HG03565 (cell line): ENCODE data around the gene RAMP1.

Source experiments
- ATAC-seq: cut with Tn5 transposase; IDR thresholded peaks from one replicate; pipeline ENCODE4 v1.9.1; 2021; ENCODE audit warnings: mild to moderate bottlenecking, moderate library complexity; ENCODE audit not compliant: unreplicated experiment

The RAMP1 gene

GRCh38 chr2:237894396-237894979, 35.1 kb downstream of the RAMP1 start:
- no peak for ATAC-seq

GRCh38 chr2:237894986-237895543, 35.6 kb downstream of the RAMP1 start:
- ATAC-seq: no peak

GRCh38 chr2:237895544-237896506, 36.4 kb downstream of the RAMP1 start:
- ATAC-seq: no peak

GRCh38 chr2:237896507-237896892, 37.1 kb downstream of the RAMP1 start:
- no peak for ATAC-seq

- ATAC-seq: no peak
Observed at GRCh38 chr2:237896956-237897355, 37.5 kb downstream of the RAMP1 start.

GRCh38 chr2:237898057-237898414, 38.6 kb downstream of the RAMP1 start:
- no peak for ATAC-seq

GRCh38 chr2:237900891-237901831, 41.7 kb downstream of the RAMP1 start:
- ATAC-seq: no peak

- ATAC-seq: no peak
Observed at GRCh38 chr2:237901932-237902850, 42.8 kb downstream of the RAMP1 start.

- no peak for ATAC-seq
Observed at GRCh38 chr2:237904831-237905599, 45.6 kb downstream of the RAMP1 start.

- no peak for ATAC-seq
Observed at GRCh38 chr2:237907144-237907543, 47.7 kb downstream of the RAMP1 start.

- ATAC-seq: no peak
Observed at GRCh38 chr2:237909075-237909695, 49.8 kb downstream of the RAMP1 start.

GRCh38 chr2:237909801-237910475, 50.5 kb downstream of the RAMP1 start:
- ATAC-seq: no peak

GRCh38 chr2:237910576-237911362, 51.3 kb downstream of the RAMP1 start:
- ATAC-seq: no peak

- no peak for ATAC-seq
Observed at GRCh38 chr2:237911363-237912017, 52.1 kb downstream of the RAMP1 start.

GRCh38 chr2:237912271-237913192, 53.1 kb downstream of the RAMP1 start:
- ATAC-seq: no peak
